Activated CD4-positive, alpha-beta T cell treated with anti-CD3 and anti-CD28 coated beads, Interleukin-2, Interleukin-4, amounts not matched to agents 100 ng/mL and 50 ng/mL, durations not matched to agents 16 hours and 8 hours (primary cell): ENCODE measurements around the gene ZMAT5.
A peak's percentile ranks its signal among the peaks of the same experiment; 100 is the strongest.

Experiments
- DNase-seq: peaks from one replicate; pipeline ENCODE4 v3.0.0-alpha.2; 2020; ENCODE audit warnings: low spot score

Gene ZMAT5

GRCh38 chr22:29729161-29729560 lies 37.6 kb downstream of the ZMAT5 start:
- DNase-seq = no peak

DNA sequence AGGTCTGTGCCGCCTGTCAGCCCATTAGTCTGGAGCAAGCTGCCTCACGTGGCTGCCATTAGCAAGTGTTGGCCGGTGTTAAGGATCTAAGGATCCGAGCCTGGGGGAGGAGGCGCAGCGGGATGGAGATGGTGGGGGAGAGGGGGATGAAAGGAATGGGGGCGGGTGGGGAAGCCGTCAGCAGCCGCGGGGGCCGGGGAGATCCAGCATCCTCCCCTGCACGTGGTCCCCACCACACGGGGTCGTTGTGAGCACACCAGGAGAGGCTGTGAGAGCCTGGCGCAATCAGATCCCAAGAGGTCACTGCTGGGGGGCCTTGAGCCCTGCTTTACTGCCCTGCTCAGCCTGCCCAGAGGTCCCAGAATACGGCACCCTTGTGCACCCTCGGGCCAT lies 39.7 kb downstream of the ZMAT5 start:
- DNase-seq = peak; percentile 15

- no peak for DNase-seq
These were observed 40.2 kb downstream of the ZMAT5 start for GRCh38 chr22:29726512-29727130.

- no peak for DNase-seq
These were observed 40.7 kb downstream of the ZMAT5 start for GRCh38 chr22:29726106-29726505.

DNA sequence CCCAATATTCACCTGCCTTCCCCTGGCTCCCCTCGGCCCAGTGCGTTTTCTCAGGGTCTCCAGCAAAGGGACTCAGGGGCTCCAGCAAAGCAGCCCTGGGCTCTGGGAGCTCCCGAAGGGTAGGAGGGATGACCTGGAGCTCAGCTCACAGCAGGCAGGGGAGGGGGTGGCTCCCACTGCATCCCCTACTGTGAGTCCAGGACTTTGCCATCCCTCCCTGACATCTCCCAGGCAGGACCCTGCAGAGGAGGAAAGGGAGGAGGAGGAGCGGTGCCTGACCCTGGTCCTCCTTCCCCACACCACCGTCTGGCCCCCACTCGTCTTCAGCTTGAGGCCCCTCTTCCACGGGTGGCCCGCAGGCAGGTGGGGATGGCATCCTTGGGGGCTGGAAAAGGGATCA lies 42.0 kb downstream of the ZMAT5 start:
- no peak for DNase-seq

DNA sequence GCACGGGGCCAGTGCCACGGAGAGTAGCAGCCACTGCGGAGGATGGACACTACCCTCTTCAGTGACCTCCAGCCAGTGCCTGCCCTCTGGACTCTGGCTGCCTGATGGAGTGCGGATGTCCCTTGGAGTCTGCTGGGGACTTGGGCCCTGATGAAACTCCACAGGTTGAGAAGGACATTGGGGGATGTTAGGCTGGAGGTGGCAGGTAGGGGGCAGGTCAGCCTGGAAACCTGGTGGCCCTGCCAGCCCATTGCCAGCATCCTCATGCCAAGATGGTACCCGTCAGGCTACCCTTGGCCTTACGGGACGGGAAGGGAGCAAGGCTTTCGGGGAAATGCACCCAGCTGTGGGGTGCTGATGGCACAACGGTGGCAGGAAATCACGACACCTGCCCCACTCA lies 43.0 kb downstream of the ZMAT5 start:
- DNase-seq = no peak

DNA sequence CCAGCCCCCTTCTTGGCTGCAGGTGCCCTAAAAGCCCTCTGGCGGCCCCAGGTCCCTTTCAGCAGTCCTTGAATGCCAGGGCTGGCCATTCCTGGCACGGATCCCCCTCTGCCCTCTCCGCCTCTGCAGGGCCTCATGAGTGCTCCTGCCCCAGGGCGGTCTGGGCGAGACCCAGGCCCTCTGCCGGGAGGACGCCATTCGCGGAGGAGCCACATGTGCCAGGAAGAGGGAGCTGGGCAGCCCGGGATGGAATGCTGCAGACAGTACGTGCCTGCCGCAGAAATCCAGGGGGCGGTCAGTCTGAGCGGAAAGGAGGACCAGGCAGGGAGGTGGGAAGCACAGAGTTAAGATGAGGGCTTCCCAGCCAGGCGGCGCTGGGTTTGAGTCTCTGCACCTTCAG lies 44.2 kb downstream of the ZMAT5 start:
- DNase-seq = no peak

DNA sequence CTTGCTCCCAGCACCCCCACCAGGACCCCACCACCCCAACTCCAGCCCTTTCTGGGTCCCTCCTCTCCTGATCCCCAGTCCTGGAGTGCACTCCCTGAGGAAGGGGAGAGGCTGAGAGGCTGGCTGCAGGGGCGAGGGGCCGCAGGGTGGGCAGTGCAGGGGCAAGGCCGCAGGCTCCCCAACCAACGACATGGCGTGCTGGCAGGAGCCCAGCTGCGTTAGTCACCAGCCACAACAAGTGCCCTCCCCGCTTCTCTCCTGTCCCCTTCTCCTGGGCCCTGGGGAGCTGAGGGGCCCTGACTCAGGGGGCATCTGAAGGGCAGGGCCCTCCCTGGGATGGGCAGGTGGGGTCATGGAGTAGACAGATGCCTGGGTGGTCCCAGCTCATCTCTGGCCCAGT lies 44.7 kb downstream of the ZMAT5 start:
- no peak for DNase-seq

GRCh38 chr22:29720811-29721323 lies 45.9 kb downstream of the ZMAT5 start:
- DNase-seq = no peak

DNA sequence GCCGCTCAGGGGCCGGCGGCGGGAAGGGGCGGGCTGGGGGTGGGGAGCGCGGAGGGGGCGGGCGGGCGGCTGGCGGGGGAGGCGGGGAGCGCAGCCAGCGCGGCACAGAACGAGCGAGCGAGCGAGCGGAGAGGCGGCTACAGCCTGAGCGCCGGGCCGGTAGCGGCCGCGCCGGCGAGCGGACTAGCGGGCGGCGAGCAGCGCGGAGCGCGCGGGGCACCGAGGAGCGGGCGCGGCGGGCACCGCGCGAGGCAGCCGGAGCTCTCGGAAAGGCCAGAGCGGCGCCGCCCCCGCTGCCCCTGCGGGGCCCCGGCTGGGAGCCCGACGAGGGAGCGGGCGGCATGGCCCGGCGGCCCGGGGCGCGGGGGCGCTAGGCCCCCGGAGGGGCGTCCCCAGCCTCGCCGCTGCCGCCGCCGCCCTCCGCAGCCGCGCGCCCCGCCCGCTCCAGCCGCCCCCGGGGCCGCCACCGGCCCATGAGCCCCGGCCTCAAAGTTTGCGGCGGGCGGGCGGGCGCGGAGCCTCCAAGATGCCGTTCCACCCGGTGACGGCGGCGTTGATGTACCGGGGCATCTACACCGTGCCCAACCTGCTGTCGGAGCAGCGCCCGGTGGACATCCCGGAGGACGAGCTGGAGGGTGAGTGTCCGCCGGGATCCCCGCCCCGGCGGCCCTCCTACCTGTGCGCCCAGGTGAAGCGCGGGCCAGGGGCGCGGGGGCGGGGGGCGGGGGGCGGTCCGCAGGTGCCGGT lies 46.7 kb downstream of the ZMAT5 start, which contains the start of gene CABP7:
TSS of gene CABP7 (plus strand) at position 105 of the 747 bp plus-strand sequence. CDS start at position 527, 422 bp downstream.
- DNase-seq = no peak

- DNase-seq = no peak
These were observed 47.6 kb downstream of the ZMAT5 start for GRCh38 chr22:29718949-29719898.

- no peak for DNase-seq
These were observed 49.0 kb downstream of the ZMAT5 start for GRCh38 chr22:29717789-29718188.

GRCh38 chr22:29716814-29717545 lies 49.8 kb downstream of the ZMAT5 start:
- peak; percentile 8 for DNase-seq

GRCh38 chr22:29715705-29716104 lies 51.1 kb downstream of the ZMAT5 start:
- DNase-seq = no peak

DNA sequence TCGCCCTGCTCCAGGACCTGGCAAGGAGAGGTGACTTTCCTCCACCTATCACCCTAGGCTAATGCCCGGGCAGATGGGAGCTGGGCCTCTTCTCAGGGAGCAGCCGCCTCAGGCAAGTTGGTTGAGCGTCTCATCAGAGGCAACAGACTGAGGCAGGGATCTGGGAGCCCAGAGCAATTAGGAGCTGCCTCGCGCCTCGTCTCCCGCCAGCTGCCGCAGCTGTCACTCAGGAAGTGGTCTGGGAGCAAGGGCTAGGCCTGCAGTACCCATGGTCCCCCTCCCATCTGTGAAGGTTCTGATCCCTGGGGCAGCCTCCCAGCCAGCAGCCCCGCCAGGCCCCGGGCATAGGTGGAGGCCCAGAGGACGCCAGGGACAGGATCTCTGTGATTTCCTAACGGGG lies 51.6 kb downstream of the ZMAT5 start:
- DNase-seq = no peak

DNA sequence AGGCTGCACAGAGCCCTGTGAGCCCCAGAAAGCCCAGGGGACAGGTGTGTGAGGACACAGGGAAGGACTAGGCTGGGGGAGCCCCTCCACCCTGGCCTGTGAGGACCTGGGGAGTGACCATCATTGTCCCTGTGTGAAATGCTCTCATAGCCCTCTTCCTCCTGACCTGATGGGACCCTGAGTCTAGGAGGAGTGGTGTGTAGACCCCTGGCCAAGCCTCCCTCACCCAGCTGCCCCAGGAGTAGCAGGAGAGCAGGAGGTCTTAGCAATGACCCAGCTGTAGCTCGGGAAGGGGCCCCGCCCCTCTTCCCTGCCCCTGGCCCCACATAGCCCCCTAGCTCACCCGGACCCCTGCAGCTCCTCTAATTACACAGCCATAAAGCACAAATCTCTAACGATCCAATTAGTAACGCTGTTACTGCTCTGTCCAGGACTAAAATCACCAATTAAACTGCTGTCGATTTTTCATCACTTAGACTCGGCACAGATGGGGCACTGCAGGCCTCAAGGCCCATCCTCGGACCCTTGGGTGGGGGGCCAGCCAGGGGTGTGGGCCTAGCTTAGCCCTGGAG lies 53.6 kb downstream of the ZMAT5 start:
- no peak for DNase-seq

GRCh38 chr22:29712119-29712518 lies 54.7 kb downstream of the ZMAT5 start:
- DNase-seq = no peak

GRCh38 chr22:29710922-29711593 lies 55.7 kb downstream of the ZMAT5 start:
- DNase-seq = no peak

DNA sequence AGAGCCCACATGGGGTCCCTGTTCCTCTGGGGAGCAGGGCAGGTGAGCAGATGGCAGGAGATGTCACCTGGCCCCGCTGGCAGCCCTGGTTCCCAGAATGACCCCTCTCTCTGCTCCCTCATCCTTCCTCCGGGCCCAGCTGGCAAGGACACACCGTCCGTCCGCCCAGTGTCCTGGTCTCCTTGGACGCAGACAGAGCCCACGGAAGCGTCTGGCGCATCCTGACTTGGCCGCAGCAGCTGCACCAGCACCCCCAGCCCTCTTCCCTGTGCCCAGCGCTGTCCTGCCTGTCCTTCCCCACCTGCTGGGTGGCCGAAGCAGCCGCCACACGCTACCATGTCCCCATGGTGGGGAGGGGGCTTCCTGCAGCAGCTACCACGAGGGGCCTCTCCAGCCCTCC lies 56.6 kb downstream of the ZMAT5 start:
- DNase-seq = no peak

- DNase-seq = no peak
These were observed 59.3 kb downstream of the ZMAT5 start for GRCh38 chr22:29707471-29707870.

GRCh38 chr22:29707010-29707409 lies 59.8 kb downstream of the ZMAT5 start:
- no peak for DNase-seq
